Activated T-cell treated with anti-CD3 and anti-CD28 coated beads, Interleukin-2, amount 50 U/mL, for 24 hours (primary cell): Measurements from ENCODE around the gene CREG2.

Source experiments
- DNase-seq: peaks from one replicate; pipeline ENCODE4 v3.0.0-alpha.2; 2020
- H3K27ac Mint-ChIP-seq: 2 replicates; pipeline ENCODE4 v1.8.0; 2020; ENCODE audit warnings: mild to moderate bottlenecking, mixed read lengths
- H3K27me3 Mint-ChIP-seq: 2 replicates; pipeline ENCODE4 v1.8.0; 2020; ENCODE audit warnings: mixed read lengths
- H3K36me3 Mint-ChIP-seq: 2 replicates; pipeline ENCODE4 v1.8.0; 2020; ENCODE audit warnings: low read depth, mixed read lengths
- H3K4me1 Mint-ChIP-seq: 2 replicates; pipeline ENCODE4 v1.8.0; 2020; ENCODE audit warnings: low read depth, mixed read lengths
- H3K4me3 Mint-ChIP-seq: 2 replicates; pipeline ENCODE4 v1.8.0; 2020; ENCODE audit warnings: mild to moderate bottlenecking, moderate library complexity, mixed read lengths
- H3K9me3 Mint-ChIP-seq: 2 replicates; pipeline ENCODE4 v1.8.0; 2020; ENCODE audit warnings: mixed read lengths

Gene CREG2

GRCh38 chr2:101418460-101419095 is 31.3 kb upstream of the CREG2 start:
- Mint-ChIP-seq H3K9me3 (no peaks in the 10 kb centered on the region), H3K4me1 (no peaks in the 10 kb centered on the region), H3K36me3 (no peaks in the 10 kb centered on the region), H3K27me3 (no peaks in the 10 kb centered on the region), H3K27ac (no peak overlapping the region), H3K4me3 (no peak overlapping the region)
- DNase-seq, result no peak

DNA sequence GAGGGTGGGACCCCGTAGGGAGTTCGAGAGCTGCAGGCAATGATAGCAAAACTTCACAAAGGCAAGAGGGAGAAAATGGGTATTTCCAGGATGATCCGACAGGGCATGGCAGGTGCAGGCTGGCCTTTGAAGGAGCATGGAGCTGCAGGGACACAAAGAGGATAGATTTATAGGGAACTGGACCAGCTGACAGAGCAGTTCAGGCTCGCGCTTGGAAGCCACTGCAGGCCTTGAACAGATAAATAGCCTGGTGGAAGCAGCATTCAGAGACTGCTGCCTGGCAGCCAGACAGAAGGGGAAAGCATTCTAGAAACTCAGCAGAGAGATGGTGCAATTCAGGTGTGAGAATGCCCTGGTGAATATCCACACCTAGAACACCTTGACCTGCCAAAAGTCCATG is 29.3 kb upstream of the CREG2 start:
- no peak overlapping the region for H3K27ac Mint-ChIP-seq
- no peaks in the 10 kb centered on the region for H3K4me1 Mint-ChIP-seq
- H3K36me3 Mint-ChIP-seq, result no peaks in the 10 kb centered on the region
- no peaks in the 10 kb centered on the region for H3K27me3 Mint-ChIP-seq
- H3K9me3 Mint-ChIP-seq, result no peaks in the 10 kb centered on the region
- H3K4me3 Mint-ChIP-seq, result no peak overlapping the region
- no peak for DNase-seq

DNA sequence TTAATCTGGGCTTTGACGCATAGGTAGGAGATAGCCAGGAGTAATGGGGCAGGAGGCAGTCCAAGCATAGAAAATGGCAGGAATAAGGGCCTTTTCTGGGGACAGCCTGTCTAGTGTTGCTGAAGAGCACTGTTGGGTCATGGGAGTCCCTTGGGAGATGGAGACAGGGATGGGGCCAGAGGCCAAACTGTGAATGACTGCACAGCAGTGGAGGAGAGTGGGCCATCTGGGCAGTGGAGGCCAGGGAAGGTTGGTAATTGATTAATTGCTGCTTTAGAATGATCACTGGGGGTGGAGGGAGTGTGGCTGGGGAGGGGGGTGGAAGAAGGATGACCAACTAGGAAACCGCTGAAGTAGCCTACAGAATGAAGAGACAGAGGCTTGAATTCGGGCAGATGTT is 28.6 kb upstream of the CREG2 start:
- Mint-ChIP-seq H3K27me3 (no peaks in the 10 kb centered on the region), H3K9me3 (no peaks in the 10 kb centered on the region), H3K4me1 (no peaks in the 10 kb centered on the region), H3K36me3 (no peaks in the 10 kb centered on the region), H3K4me3 (no peak overlapping the region), H3K27ac (no peak overlapping the region)
- DNase-seq, result no peak

- Mint-ChIP-seq H3K9me3 (no peaks in the 10 kb centered on the region), H3K4me1 (no peaks in the 10 kb centered on the region), H3K27ac (no peak overlapping the region), H3K36me3 (no peaks in the 10 kb centered on the region), H3K4me3 (no peak overlapping the region), H3K27me3 (no peaks in the 10 kb centered on the region)
- no peak for DNase-seq
These were observed 27.9 kb upstream of the CREG2 start for GRCh38 chr2:101415220-101415619.

GRCh38 chr2:101412092-101412694 is 24.9 kb upstream of the CREG2 start:
- H3K27me3 Mint-ChIP-seq, result no peaks in the 10 kb centered on the region
- H3K36me3 Mint-ChIP-seq, result no peaks in the 10 kb centered on the region
- no peak for DNase-seq
- H3K4me1 Mint-ChIP-seq, result no peaks in the 10 kb centered on the region
- H3K4me3 Mint-ChIP-seq, result no peak overlapping the region
- H3K9me3 Mint-ChIP-seq, result no peaks in the 10 kb centered on the region
- no peak overlapping the region for H3K27ac Mint-ChIP-seq

- no peak overlapping the region for H3K27ac Mint-ChIP-seq
- DNase-seq, result no peak
- no peaks in the 10 kb centered on the region for H3K36me3 Mint-ChIP-seq
- H3K9me3 Mint-ChIP-seq, result no peaks in the 10 kb centered on the region
- no peaks in the 10 kb centered on the region for H3K4me1 Mint-ChIP-seq
- peaks cover 2% of the 10 kb centered on the region for H3K27me3 Mint-ChIP-seq
- H3K4me3 Mint-ChIP-seq, result no peak overlapping the region
These were observed 23.4 kb upstream of the CREG2 start for GRCh38 chr2:101410746-101411145.

GRCh38 chr2:101410114-101410513 is 22.8 kb upstream of the CREG2 start:
- H3K27ac Mint-ChIP-seq, result no peak overlapping the region
- DNase-seq, result no peak
- H3K4me1 Mint-ChIP-seq, result no peaks in the 10 kb centered on the region
- H3K36me3 Mint-ChIP-seq, result no peaks in the 10 kb centered on the region
- no peak overlapping the region for H3K4me3 Mint-ChIP-seq
- peaks cover 2% of the 10 kb centered on the region for H3K27me3 Mint-ChIP-seq
- no peaks in the 10 kb centered on the region for H3K9me3 Mint-ChIP-seq

DNA sequence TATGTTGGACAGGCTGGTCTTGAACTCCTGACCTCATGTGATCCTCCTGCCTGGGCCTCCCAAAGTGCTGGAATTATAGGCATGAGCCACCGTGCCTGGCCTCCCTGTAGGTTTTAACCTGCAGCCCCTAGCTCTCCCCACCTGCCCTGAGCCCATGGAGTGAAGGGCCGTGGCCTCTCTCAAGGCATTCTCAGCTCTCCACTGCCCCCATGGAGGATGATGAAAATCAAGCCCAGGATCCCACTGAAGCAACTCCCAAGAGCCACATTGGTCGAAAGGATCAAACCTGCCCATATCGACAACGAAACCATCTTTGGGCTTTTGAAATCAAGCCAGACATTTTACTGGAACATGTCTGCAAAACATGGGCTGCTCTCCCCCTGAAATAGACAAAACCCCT is 22.4 kb upstream of the CREG2 start:
- Mint-ChIP-seq H3K27me3 (peaks cover 2% of the 10 kb centered on the region), H3K9me3 (no peaks in the 10 kb centered on the region), H3K4me1 (no peaks in the 10 kb centered on the region), H3K27ac (no peak overlapping the region), H3K4me3 (no peak overlapping the region), H3K36me3 (no peaks in the 10 kb centered on the region)
- DNase-seq, result no peak

- H3K4me3 Mint-ChIP-seq, result no peak overlapping the region
- H3K4me1 Mint-ChIP-seq, result no peaks in the 10 kb centered on the region
- no peaks in the 10 kb centered on the region for H3K36me3 Mint-ChIP-seq
- no peak for DNase-seq
- H3K9me3 Mint-ChIP-seq, result no peaks in the 10 kb centered on the region
- peaks cover 2% of the 10 kb centered on the region for H3K27me3 Mint-ChIP-seq
- H3K27ac Mint-ChIP-seq, result no peak overlapping the region
These were observed 21.6 kb upstream of the CREG2 start for GRCh38 chr2:101408925-101409324.

GRCh38 chr2:101405351-101405899 is 18.1 kb upstream of the CREG2 start:
- H3K27ac Mint-ChIP-seq, result no peak overlapping the region
- no peaks in the 10 kb centered on the region for H3K36me3 Mint-ChIP-seq
- no peak for DNase-seq
- no peak overlapping the region for H3K4me3 Mint-ChIP-seq
- no peaks in the 10 kb centered on the region for H3K9me3 Mint-ChIP-seq
- H3K27me3 Mint-ChIP-seq, result peaks cover 21% of the 10 kb centered on the region
- H3K4me1 Mint-ChIP-seq, result peaks cover 8% of the 10 kb centered on the region

- Mint-ChIP-seq H3K36me3 (no peaks in the 10 kb centered on the region), H3K27me3 (peaks cover 37% of the 10 kb centered on the region), H3K4me3 (no peak overlapping the region), H3K9me3 (no peaks in the 10 kb centered on the region), H3K27ac (no peak overlapping the region), H3K4me1 (peaks cover 8% of the 10 kb centered on the region)
- DNase-seq, result no peak
These were observed 16.4 kb upstream of the CREG2 start for GRCh38 chr2:101403745-101404144.

DNA sequence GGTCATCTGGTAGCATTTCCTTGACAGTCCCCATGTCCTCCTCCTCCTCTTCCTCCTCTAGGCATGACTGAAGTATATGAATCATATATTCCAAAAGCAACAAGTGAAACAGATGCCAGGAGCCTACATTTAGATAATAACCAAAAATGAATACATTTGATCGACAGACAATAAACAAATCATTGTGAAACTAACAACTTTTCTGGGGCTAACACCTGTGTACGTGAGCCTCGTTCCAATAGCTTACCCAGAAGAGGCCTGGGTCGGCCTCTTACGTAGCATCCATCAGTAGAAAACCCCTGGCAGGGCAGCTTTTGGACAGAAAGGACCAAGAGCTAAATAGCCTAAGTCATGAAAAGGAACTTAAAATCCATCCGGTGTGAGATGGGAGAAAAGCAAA is 15.3 kb upstream of the CREG2 start:
- no peak overlapping the region for H3K4me3 Mint-ChIP-seq
- no peak for DNase-seq
- no peaks in the 10 kb centered on the region for H3K36me3 Mint-ChIP-seq
- H3K4me1 Mint-ChIP-seq, result peaks cover 15% of the 10 kb centered on the region
- H3K27ac Mint-ChIP-seq, result no peak overlapping the region
- H3K9me3 Mint-ChIP-seq, result no peaks in the 10 kb centered on the region
- peaks cover 42% of the 10 kb centered on the region for H3K27me3 Mint-ChIP-seq

GRCh38 chr2:101401906-101402305 is 14.6 kb upstream of the CREG2 start:
- Mint-ChIP-seq H3K27ac (no peak overlapping the region), H3K36me3 (no peaks in the 10 kb centered on the region), H3K9me3 (no peaks in the 10 kb centered on the region), H3K4me3 (no peak overlapping the region), H3K27me3 (peaks cover 42% of the 10 kb centered on the region), H3K4me1 (peaks cover 15% of the 10 kb centered on the region)
- no peak for DNase-seq

DNA sequence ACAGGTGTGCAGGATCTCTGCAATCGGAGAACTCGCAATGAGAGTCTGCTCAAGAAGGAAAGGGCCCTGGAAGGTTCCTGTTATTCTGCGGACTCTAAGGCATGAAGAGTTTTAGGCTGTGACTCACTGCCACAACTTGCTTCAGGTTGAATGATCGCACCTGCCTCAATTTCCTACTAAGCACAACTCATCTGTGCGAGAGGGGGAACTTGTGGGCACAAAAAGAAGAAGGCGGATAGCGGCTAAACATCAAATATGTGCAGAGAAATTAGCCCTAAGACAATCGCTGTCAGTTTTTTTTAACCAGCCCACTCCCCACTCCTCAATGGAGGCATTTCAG is 14.0 kb upstream of the CREG2 start:
- Mint-ChIP-seq H3K4me3 (no peak overlapping the region), H3K27ac (no peak overlapping the region), H3K4me1 (peaks cover 15% of the 10 kb centered on the region)

DNA sequence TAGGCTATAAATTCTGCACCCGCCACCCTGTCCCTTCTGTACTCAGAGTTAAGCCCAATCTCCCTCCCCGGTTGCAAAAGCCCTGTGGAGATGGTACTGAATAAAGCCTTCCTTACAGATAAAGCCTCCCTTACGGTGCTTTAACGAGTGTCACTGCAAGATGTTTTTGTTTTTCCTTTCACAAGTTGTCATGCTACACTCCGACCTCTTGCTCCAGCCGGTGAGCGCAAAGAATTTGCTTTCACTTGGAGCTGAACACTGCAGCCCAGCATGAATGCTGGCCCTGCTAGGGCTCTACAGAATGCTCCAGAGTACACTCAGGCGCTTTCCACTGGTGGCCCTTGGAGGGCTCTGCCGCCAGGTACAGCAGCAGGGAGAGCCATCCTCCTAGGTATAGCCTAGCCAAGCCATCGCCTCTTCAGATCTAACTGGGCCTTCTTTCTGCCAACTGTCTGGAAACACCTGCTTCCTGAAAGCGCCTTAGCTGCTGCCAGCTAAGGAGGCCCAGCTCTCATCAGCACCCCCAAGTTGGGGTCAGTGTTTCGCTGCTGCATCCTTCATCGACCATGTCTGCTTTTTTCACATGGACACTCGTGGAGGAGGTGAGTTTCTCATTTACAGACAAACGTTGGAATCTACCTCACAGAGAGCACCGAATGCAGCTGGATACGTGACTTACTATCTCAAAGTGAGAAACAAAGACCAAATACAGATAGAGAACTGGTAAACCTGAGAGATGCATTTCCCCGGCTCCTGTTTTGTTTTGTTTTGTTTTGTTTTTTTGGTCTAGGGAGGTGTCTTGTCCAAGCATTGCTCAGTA is 13.4 kb upstream of the CREG2 start:
- Mint-ChIP-seq H3K4me3 (no peak overlapping the region), H3K27ac (no peak overlapping the region), H3K27me3 (peaks cover 45% of the 10 kb centered on the region), H3K9me3 (no peaks in the 10 kb centered on the region), H3K4me1 (peaks cover 21% of the 10 kb centered on the region), H3K36me3 (no peaks in the 10 kb centered on the region)
- DNase-seq, result no peak

More for the DNA sequence above, 14.0 kb upstream of the CREG2 start:
- H3K36me3 Mint-ChIP-seq, result no peaks in the 10 kb centered on the region
- DNase-seq, result no peak
- no peaks in the 10 kb centered on the region for H3K9me3 Mint-ChIP-seq
- H3K27me3 Mint-ChIP-seq, result peaks cover 42% of the 10 kb centered on the region
